ENCODE data around the gene ZC3H10.

Gene ZC3H10

GRCh38 chr12:56128670-56129205 is 10.7 kb downstream of the ZC3H10 start:
- peak; percentile 62 for DNase-seq

DNA sequence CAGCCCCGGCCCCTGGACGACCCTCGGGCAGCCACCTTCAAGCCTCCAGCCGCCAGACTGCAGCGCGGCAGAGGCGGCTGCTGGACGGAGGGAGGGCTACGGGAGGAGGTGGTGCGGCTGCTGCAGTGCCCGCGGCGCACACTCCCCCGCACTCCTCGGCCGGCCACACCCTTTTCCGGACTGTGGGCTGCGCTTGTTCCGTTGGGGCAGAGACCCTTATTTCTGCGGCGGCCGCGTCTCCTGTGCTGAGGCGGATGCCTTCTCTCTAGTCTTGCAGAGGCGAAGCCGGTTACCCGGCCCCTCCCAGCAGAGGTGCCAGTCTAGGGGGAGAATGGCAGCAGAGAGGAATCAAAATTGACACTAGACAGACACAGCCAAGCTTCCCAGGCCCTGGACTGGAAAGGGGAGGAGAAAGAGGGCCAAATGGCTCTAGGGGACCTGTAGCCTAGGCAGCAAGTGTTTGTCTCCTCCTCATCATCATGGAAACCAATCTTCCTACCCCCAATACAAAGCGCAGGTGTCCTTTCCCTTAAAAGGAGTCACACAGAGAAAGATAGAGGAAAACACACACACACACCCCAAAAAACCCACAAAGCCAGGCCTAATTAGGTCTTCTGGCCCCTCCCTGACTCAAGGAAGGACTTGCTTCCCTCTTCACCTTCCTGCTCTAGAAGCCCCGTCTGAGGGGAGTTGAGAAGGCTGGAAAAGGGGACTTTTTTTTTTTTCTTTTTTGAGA is 11.3 kb downstream of the ZC3H10 start:
- DNase-seq, result peak; percentile 77

- no peak for DNase-seq
These were observed 12.0 kb downstream of the ZC3H10 start for GRCh38 chr12:56129942-56130495.

- no peak for DNase-seq
These were observed 12.8 kb downstream of the ZC3H10 start for GRCh38 chr12:56130876-56131275.

- DNase-seq, result no peak
These were observed 16.8 kb downstream of the ZC3H10 start for GRCh38 chr12:56134897-56135296.

DNA sequence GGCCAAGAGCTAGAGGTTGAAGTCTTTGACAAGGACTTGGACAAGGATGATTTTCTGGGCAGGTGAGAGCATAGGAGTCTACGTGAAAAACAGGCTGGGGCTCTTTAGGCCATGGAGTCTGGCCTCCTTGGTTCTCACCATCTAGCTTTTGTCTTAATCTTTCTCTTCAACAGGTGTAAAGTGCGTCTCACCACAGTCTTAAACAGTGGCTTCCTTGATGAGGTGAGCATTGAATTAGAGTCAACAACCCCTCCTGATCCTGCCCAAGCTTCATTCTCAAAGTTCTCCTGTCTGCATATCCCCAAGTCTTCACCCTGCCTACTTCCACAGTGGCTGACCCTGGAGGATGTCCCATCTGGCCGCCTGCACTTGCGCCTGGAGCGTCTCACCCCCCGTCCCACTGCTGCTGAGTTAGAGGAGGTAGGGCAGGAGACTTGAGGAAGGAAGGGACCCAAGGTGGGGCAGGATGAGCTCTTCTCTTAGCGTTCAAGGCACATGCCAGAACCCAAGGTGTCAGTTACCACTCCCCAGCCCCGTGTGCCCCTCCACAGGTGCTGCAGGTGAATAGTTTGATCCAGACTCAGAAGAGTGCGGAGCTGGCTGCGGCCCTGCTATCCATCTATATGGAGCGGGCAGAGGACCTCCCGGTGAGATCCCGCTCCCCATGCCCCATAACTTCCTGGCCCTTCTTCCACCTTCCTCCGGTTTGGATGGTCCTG is 19.9 kb downstream of the ZC3H10 start:
- DNase-seq, result no peak

DNA sequence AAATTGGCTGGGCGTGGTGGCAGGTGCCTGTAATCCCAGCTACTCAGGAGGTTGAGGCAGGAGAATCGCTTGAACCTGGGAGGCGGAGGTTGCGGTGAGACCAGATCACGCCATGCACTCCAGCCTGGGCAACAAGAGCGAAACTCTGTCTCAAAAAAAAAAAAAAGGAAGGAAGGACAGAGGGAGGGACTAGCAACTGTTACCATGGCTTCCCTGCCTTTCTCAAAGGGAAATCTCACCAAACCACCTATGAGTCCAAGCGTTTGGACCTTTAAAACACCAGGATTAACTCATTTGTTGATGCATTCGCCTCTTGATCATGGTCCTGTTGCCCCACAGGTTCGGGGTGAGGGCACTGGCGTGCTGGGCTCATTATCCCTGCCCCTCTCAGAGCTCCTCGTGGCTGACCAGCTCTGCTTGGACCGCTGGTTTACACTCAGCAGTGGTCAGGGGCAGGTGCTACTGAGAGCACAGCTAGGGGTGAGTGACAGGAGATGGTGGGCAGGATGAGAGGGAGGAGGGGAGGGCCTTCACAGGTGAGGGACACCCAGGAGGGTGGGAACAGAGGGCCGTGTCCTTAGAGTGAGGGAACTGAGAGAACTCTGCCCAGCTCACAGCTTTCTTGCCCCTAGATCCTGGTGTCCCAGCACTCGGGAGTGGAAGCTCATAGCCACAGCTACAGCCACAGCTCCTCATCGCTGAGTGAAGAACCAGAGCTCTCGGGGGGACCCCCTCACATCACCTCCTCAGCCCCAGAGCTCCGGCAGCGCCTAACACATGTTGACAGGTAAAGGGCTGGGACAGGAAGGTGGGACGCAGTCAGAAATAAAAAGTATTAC is 24.1 kb downstream of the ZC3H10 start:
- DNase-seq, result no peak

GRCh38 chr12:56143217-56143616 is 25.2 kb downstream of the ZC3H10 start:
- DNase-seq, result no peak

DNA sequence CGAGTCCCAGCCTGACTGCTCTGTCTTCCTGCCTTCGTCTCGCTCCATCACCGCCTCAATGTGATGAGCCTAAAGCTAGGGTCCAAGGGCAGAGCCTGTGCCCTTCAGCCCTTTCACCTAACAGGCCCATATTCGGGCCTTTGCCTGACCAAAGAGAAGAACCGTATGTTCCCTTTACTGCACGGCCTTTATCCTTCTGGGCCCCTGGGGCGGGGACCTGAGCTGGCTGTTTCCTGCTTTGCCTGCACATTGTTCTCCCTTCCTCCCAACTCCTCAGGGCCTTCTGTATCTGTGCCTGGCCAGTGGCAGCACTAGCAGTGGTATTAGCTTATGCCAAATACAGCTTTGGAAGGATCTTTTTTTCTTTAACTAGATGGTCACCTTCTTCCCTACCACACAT is 25.8 kb downstream of the ZC3H10 start:
- no peak for DNase-seq

GRCh38 chr12:56145217-56145616 is 27.2 kb downstream of the ZC3H10 start:
- DNase-seq, result no peak

GRCh38 chr12:56146492-56147460 is 28.7 kb downstream of the ZC3H10 start:
- DNase-seq, result no peak

GRCh38 chr12:56150563-56150962 is 32.5 kb downstream of the ZC3H10 start:
- no peak for DNase-seq

DNA sequence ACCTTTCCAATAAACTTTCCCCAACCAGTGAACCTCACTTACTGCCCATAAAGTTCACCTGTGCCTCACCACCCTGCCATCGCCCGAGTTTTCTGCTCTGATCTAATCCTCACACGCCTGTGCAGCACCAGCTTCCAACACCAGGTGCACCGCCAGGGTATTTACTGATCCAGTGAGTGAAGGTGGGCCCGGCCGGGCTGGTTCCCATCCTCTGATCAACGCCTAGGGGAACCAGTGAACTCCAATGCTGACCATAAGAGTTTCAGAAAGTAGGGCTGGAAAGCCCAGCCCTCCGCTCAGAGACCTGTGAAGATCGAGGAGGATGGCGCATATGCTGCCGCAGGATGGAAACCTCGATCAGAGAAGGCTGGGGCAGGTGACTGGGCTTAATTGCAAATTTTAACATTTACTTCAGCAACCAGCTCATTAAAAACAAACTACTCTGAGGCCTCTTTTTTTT is 33.6 kb downstream of the ZC3H10 start:
- DNase-seq, result peak; percentile 54

GRCh38 chr12:56152132-56152755 is 34.2 kb downstream of the ZC3H10 start, which contains the start of gene MYL6B:
TSS of gene MYL6B (plus strand) at chr12:56152587. CDS start at chr12:56153919, 1,332 bp downstream.
- DNase-seq, result peak; percentile 96

DNA sequence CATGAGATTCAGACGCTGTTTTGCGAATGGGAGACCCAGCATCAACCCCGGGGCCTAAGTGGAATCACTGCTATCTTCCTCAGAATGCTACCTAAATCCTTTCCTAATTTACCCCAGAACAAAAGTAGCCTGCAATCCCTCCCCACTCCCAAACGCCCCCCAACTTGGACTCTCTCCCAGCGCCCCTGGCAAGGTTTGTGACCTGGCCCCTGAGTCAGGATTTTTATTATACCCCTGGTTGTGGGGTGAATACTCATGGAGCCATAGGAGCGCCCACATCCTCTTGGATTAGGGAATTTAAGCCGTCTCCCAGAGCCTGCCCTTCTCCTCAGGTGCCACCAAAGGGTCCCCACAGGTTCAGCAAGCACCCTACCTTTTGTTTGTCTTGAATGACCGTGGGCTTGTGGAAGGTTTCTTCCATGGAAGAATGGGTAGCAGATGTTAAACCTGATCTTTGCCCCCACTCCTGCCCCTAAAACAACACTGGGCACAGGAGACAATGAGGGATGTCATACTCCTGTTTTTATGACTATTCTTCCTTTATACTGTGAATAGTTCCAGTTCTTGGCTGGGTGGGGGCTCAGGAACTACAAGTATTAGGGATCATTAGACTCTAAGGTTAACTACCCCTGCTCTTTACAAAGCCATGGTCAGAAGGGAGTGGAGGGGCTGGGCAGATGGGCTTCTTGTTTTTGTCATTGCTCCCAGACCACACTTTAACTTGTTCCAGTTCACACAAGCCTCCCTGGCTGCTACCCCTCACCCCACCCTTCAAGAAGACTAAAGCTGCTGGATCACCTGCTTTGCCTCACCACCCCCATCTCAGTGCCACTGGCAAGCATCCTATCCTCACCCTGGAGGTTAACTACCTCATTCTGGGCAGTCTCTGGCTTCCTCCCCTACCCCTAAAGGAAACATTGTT is 35.0 kb downstream of the ZC3H10 start:
- DNase-seq, result no peak

- DNase-seq, result no peak
These were observed 35.6 kb downstream of the ZC3H10 start for GRCh38 chr12:56153678-56154065.

DNA sequence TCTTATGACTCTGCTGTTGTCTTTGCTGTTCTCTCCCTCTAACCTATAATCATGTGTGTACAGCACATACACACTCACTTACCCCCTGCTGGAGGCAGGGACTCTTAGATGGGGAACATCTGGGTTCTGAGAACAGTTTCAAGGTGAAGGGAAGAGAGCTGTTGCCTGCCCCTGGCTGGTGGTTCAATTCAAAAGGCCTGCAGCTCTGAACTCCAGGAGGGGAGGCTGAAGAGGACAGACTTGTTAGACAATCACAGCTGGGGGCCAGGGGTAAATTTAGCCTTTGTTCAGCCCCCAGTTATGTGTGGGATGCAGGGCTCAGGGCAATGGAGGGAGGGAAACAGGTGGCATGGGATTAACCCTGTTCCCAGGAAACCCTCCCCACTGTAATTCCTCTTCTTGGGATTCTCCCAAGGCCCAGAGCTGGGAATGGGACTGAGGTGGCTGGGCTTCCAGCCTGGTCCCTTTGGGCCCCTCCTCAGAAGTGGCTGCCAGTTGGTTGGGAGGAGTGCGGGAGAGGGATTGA is 36.2 kb downstream of the ZC3H10 start:
- peak; percentile 46 for DNase-seq

GRCh38 chr12:56154818-56155217 is 36.8 kb downstream of the ZC3H10 start:
- no peak for DNase-seq

DNA sequence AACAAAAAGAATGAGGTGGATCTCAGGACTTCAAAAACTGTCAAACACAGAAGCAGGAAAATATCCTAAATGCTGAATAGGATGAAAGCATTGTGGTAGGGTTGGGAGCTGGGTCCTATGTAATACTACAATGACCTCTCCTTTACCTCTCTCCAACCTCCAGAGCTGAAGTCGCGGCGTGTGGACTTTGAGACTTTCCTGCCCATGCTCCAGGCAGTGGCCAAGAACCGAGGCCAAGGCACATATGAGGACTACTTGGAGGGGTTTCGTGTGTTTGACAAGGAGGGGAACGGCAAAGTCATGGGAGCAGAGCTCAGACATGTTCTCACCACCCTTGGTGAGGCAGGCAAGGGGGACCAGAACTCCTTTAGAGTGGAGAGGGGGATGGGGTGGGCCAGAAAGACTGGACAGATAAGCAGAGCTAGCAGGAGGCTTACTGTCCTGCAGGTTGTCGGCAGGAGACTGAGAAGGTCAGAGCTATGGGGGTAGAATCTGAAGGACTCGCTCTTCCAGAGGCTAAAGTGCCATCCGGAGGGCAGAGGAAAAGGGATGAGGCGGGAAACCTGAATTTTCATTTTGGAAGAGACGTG is 37.3 kb downstream of the ZC3H10 start:
- DNase-seq, result no peak
